Esophagus squamous epithelium (tissue), 5 donors: Measurements from ENCODE around the gene PTPRS. TPM values are rescaled to one million over a fixed set of nuclear protein-coding genes. Genes with fewer than 3 reads are reported as not detected.

Source experiments
- DNase-seq: peaks from one replicate; lab custom pipeline; 2025; lab: John Stamatoyannopoulos, UW
- H3K27ac ChIP-seq, 4 donors: fragments of 200-600 bp; sonication (generic); one replicate each; pipeline ENCODE4 v1.5.1; 2016 to 2019; ENCODE audit warnings: mild to moderate bottlenecking in 1 of 4
- H3K27me3 ChIP-seq, 4 donors: fragments of 200-600 bp; sonication (generic); 1 replicate in 3 of 4; 2 replicates in 1 of 4; pipeline versions ENCODE4 v1.5.1 to v1.6.0; 2017 to 2021; ENCODE audit warnings: antibody characterized with exemption in 1 of 4
- H3K36me3 ChIP-seq, 3 donors: fragments of 200-600 bp; sonication (generic); one replicate each; pipeline ENCODE4 v1.5.1; 2016 to 2019
- H3K4me1 ChIP-seq, 3 donors: fragments of 200-600 bp; sonication (generic); one replicate each; pipeline ENCODE4 v1.5.1; 2017 to 2019
- H3K4me3 ChIP-seq, 4 donors: fragments of 200-600 bp; sonication (generic); 1 replicate in 3 of 4; 2 replicates in 1 of 4; pipeline ENCODE4 v1.5.1; 2016 to 2019; ENCODE audit warnings: mild to moderate bottlenecking in 2 of 4, moderate library complexity in 1 of 4
- H3K9me3 ChIP-seq, 3 donors: fragments of 200-600 bp; sonication (generic); one replicate each; pipeline ENCODE4 v1.5.1; 2016 to 2019
- POLR2A ChIP-seq, 4 donors: fragments of 450-650 bp; IDR thresholded peaks; one replicate each; pipeline ENCODE4 v1.6.1; 2017; ENCODE audit warnings: antibody characterized with exemption in 4 of 4, mild to moderate bottlenecking in 4 of 4, moderate library complexity in 3 of 4
- WGBS, 2 donors: methylation state at CpG; one replicate each; pipeline ENCODE4 v1.1.5; 2018; 5-methylcytosine and 5-hydroxymethylcytosine counted together
- intact Hi-C: fragments of 100-400 bp; cut with DNase I; formaldehyde crosslinking; loops from one replicate; pipeline ENCODE4 v1.15.0; 2022
- total RNA-seq, 4 donors: library from RNA; depleted of rRNA; stranded (reverse); fragments of >200 nt; gene quantifications; one replicate each; pipeline ENCODE4 v1.1.0, GENCODE V29; 2016
- TF ChIP-seq, protein P1 (sequence below), 6 experiments: fragments of 450-650 bp in 4 of 6; fragments of 200-600 bp in 2 of 6; sonication (generic) in 2 of 6; IDR thresholded peaks; one replicate each; pipeline ENCODE4 v1.5.1; 2016 to 2019; ENCODE audit warnings: antibody characterized with exemption in 6 of 6, mild to moderate bottlenecking in 4 of 6, moderate library complexity in 4 of 6
- donor health status: DM: yes; HTN: yes; CAD: no.

PTPRS gene
- total RNA-seq, 4 donors from 2014 or later, result 61.7 to 173 (median 86.6) TPM

DNA sequence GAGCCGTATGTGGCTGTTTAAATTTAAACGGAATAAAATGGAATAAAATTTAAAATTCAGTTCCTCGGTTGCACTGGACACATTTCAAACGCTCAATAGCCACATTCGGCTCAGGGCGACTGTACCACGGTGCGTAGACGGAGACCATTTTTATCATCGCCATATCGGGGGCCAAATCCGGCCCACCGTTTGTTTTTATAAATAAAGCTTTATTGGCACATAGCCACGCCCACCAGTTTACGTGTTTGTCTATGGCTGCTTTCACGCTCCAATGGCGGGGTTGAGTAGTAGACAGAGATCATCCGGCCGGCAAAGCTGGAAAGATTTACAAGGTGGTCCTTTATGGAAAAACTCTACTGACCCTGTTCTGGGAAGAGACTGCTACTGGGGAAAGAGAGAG, 33.0 kb downstream of the PTPRS start:
- TF ChIP-seq, protein P1, sequence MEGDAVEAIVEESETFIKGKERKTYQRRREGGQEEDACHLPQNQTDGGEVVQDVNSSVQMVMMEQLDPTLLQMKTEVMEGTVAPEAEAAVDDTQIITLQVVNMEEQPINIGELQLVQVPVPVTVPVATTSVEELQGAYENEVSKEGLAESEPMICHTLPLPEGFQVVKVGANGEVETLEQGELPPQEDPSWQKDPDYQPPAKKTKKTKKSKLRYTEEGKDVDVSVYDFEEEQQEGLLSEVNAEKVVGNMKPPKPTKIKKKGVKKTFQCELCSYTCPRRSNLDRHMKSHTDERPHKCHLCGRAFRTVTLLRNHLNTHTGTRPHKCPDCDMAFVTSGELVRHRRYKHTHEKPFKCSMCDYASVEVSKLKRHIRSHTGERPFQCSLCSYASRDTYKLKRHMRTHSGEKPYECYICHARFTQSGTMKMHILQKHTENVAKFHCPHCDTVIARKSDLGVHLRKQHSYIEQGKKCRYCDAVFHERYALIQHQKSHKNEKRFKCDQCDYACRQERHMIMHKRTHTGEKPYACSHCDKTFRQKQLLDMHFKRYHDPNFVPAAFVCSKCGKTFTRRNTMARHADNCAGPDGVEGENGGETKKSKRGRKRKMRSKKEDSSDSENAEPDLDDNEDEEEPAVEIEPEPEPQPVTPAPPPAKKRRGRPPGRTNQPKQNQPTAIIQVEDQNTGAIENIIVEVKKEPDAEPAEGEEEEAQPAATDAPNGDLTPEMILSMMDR (IDR thresholded peaks at IDR 0.05), result no peak
- no peak for TF ChIP-seq POLR2A (IDR thresholded peaks at IDR 0.05)
- no peaks in the 10 kb centered on the region for H3K27me3 ChIP-seq
- H3K27ac ChIP-seq, result peak overlapping the region in 3 of 4 donors; percentile 78 to 88 (median 84)
- no peak for DNase-seq
- peaks cover 13 to 24% (median 13%) of the 10 kb centered on the region in 3 donors for H3K4me1 ChIP-seq
- H3K4me3 ChIP-seq, result no peak overlapping the region
- intact Hi-C loops, result no loop called here
- no peaks in the 10 kb centered on the region for H3K9me3 ChIP-seq
- WGBS, 2 donors, result 88 to 91% methylated on average over 19 of the region's 19 CpGs
- H3K36me3 ChIP-seq, result no peaks in the 10 kb centered on the region

- H3K36me3 ChIP-seq, result no peaks in the 10 kb centered on the region
These were observed 35.4 kb downstream of the PTPRS start for GRCh38 chr19:5305163-5305562.

DNA sequence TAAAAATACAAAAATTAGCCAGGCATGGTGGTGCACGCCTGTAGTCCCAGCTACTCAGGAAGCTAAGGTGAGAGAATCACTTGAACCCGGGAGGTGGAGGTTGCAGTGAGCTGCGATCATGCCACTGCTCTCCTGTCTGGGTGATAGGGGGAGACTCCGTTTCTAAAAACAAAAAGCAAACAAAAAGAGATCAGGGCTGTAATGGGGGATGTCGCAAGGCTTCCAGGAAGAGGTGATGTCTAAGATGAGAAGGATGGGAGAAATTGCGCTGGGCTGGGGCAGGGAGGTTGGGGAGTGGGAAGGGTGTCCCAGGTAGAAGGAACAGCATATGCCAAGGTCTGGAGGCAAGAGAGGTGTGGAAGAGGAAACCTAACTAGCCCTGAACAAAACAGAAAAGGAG, 36.1 kb downstream of the PTPRS start:
- intact Hi-C loops, result no loop called here
- H3K36me3 ChIP-seq, result no peaks in the 10 kb centered on the region
- no peaks in the 10 kb centered on the region for H3K9me3 ChIP-seq
- H3K4me3 ChIP-seq, result no peak overlapping the region
- WGBS, 2 donors, result 79 to 88% methylated on average over 6 of the region's 6 CpGs
- H3K27ac ChIP-seq, result no peak overlapping the region
- no peaks in the 10 kb centered on the region for H3K27me3 ChIP-seq
- peaks cover 13 to 19% (median 13%) of the 10 kb centered on the region in 3 donors for H3K4me1 ChIP-seq
- no peak for TF ChIP-seq POLR2A (IDR thresholded peaks at IDR 0.05)
- TF ChIP-seq, protein P1 (IDR thresholded peaks at IDR 0.05), result no peak
- no peak for DNase-seq

More at GRCh38 chr19:5305163-5305562, 35.4 kb downstream of the PTPRS start:
- TF ChIP-seq, protein P1 (IDR thresholded peaks at IDR 0.05), result no peak
- TF ChIP-seq POLR2A (IDR thresholded peaks at IDR 0.05), result no peak
- 91 to 96% methylated on average over 3 of the region's 3 CpGs for WGBS, 2 donors
- Histone ChIP-seq H3K27me3 (no peaks in the 10 kb centered on the region), H3K9me3 (no peaks in the 10 kb centered on the region), H3K4me3 (no peak overlapping the region), H3K27ac (no peak overlapping the region), H3K4me1 (peaks cover 13 to 24% (median 13%) of the 10 kb centered on the region in 3 donors)
- no peak for DNase-seq
- intact Hi-C loops, result no loop called here

- H3K36me3 ChIP-seq, result no peaks in the 10 kb centered on the region
- DNase-seq, result no peak
- 85 to 89% methylated on average over 6 to 7 of the region's 7 CpGs for WGBS, 2 donors
- no peak overlapping the region for H3K27ac ChIP-seq
- H3K9me3 ChIP-seq, result no peaks in the 10 kb centered on the region
- intact Hi-C loops, result no loop called here
- TF ChIP-seq, protein P1 (IDR thresholded peaks at IDR 0.05), result no peak
- TF ChIP-seq POLR2A (IDR thresholded peaks at IDR 0.05), result no peak
- peaks cover under 1 to 15% (median 3%) of the 10 kb centered on the region in 3 donors for H3K4me1 ChIP-seq
- H3K4me3 ChIP-seq, result no peak overlapping the region
- no peaks in the 10 kb centered on the region for H3K27me3 ChIP-seq
These were observed 37.4 kb downstream of the PTPRS start for GRCh38 chr19:5303208-5303607.

GRCh38 chr19:5302396-5302795, 38.2 kb downstream of the PTPRS start:
- 49 to 88% methylated on average over 4 to 6 of the region's 9 CpGs for WGBS, 2 donors
- Histone ChIP-seq H3K36me3 (no peaks in the 10 kb centered on the region), H3K9me3 (no peaks in the 10 kb centered on the region), H3K27me3 (no peaks in the 10 kb centered on the region), H3K4me1 (peaks cover 0 to 17% (median 0%) of the 10 kb centered on the region in 3 donors), H3K27ac (no peak overlapping the region), H3K4me3 (no peak overlapping the region)
- TF ChIP-seq POLR2A (IDR thresholded peaks at IDR 0.05), result no peak
- TF ChIP-seq, protein P1 (IDR thresholded peaks at IDR 0.05), result no peak
- DNase-seq, result no peak
- intact Hi-C loops, result no loop called here
